NCI-H1417 treated with DMSO at 0.1 percent for 48 hours (cell line): ENCODE measurements around the gene DOCK7.

ENCODE experiments used
- DNase-seq: peaks from one replicate; lab custom pipeline; 2025; lab: John Stamatoyannopoulos, UW

DOCK7 gene

GRCh38 chr1:62405247-62405646 is 282.9 kb downstream of the DOCK7 start:
- DNase-seq: no peak
